ENCODE measurements around the gene POU2AF1.

- TF ChIP-seq CTCF (optimal IDR thresholded peaks at IDR 0.05 in 1 of 3, IDR thresholded peaks at IDR 0.05 in 1 of 3, conservative IDR thresholded peaks at IDR 0.05 in 1 of 3; ENCODE audit: extremely low read depth in 1 of 3, insufficient read depth in 2 of 3, low read length in 3 of 3), result no peak
- no peak for TF ChIP-seq EZH2 (IDR thresholded peaks at IDR 0.05; ENCODE audit: low read length)
Measured at GRCh38 chr11:111355101-111355500, 24.0 kb downstream of the POU2AF1 start.

Data from keratinocyte (primary cell).